ENCODE data around the gene F11R. TPM values are rescaled to one million over a fixed set of nuclear protein-coding genes. Genes with fewer than 3 reads are reported as not detected.

F11R gene
- total and polyA plus RNA-seq, 4 donors, result 25.8 to 80.4 (median 45.6) TPM

DNA sequence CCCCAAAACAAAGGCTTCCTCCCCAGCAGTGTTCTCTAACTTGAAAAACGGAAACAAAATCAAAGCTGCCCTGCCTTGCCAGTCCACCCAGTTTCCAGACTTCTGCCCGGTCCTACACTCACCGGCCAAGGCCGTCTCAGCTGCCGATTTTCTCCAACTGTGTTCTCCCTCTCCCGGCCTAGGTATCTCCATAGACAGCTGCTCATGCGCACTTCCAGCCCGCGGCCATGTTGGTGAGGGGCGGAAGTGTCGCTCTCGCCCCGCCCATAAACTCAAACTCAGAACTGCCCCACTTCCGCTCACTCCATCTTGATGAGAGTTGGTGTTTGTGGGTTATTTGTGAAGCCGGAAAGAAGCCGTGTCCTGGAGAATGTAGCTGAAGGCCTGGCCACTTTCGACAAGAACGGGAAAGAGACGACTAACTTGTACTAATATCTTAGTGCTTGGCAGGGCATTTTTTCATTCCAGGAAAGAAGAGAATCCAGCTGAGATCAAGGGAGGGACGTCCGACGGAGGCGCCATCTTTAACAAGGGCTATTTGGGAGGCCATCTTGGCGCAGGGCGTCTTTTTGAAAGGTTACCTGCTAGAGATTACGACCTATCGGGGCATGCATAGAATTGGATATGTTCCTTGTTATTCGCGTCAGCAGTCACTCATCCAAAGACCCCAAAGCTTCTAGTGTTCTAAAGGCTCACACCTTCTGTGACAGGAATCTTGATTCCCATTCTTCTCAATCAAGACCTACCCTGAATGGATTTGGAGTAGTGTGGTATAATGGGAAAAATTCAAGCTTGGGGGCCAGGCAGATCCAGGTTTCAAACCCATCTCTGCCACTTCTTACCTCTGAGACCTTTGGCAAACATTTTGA is 25.0 kb upstream of the F11R start, which contains the start of gene USF1:
Gene USF1, minus strand, starts transcription at position 242 of the 869 bp plus-strand sequence. CDS start 2,702 bp downstream, outside the sequence.
- Histone ChIP-seq H3K36me3 (ENCODE audit: control insufficient read depth in 4 of 4, insufficient read depth in 3 of 4, low read depth in 1 of 4, low read length in 3 of 4) (peaks cover 0 to 20% (median 19%) of the 10 kb centered on the region in 4 donors), H3K27ac (ENCODE audit: low read depth in 1 of 2, low read length in 2 of 2) (peak within 1 kb of the TSS; percentile 85 to 92), H3K9ac (ENCODE audit: low read depth in 1 of 2, low read length in 2 of 2) (peak within 1 kb of the TSS; percentile 85 to 96), H3K9me3 (ENCODE audit: control insufficient read depth in 4 of 4, low read length in 3 of 4) (peaks cover 0 to 7% (median 2%) of the 10 kb centered on the region in 4 donors), H3K27me3 (ENCODE audit: control insufficient read depth in 4 of 4, insufficient read depth in 4 of 4, low read length in 3 of 4) (no peaks in the 10 kb centered on the region), H3K4me3 (ENCODE audit: low read depth in 1 of 3, low read length in 3 of 3) (peak within 1 kb of the TSS; percentile 89 to 97 (median 91)), H3K4me1 (ENCODE audit: control insufficient read depth in 4 of 4, insufficient read depth in 4 of 4, low read length in 3 of 4) (peaks cover 3 to 19% (median 9%) of the 10 kb centered on the region in 4 donors)
- under 1% methylated on average over 29 of the region's 29 CpGs for WGBS
- DNase-seq (ENCODE audit: low spot score), result peak; percentile 96
- TF ChIP-seq EGR1 (IDR thresholded peaks at IDR 0.05; ENCODE audit: low read depth in 2 of 2), result peak; percentile 16 to 55
- TF ChIP-seq YY1 (IDR thresholded peaks at IDR 0.05), result peak; percentile 100
- peak; percentile 10 to 32 for TF ChIP-seq RAD21 (IDR thresholded peaks at IDR 0.05)
- peak; percentile 17 to 24 for TF ChIP-seq RXRA (IDR thresholded peaks at IDR 0.05)
- no peak for TF ChIP-seq CTCF (IDR thresholded peaks at IDR 0.05; ENCODE audit: low read depth, low read length, missing input control)
- no peak for TF ChIP-seq HNF4G (IDR thresholded peaks at IDR 0.05)
- peak; percentile 28 for TF ChIP-seq ATF3 (IDR thresholded peaks at IDR 0.05)
- no peak for TF ChIP-seq HNF4A (conservative IDR thresholded peaks at IDR 0.05)
- TF ChIP-seq, protein P1, sequence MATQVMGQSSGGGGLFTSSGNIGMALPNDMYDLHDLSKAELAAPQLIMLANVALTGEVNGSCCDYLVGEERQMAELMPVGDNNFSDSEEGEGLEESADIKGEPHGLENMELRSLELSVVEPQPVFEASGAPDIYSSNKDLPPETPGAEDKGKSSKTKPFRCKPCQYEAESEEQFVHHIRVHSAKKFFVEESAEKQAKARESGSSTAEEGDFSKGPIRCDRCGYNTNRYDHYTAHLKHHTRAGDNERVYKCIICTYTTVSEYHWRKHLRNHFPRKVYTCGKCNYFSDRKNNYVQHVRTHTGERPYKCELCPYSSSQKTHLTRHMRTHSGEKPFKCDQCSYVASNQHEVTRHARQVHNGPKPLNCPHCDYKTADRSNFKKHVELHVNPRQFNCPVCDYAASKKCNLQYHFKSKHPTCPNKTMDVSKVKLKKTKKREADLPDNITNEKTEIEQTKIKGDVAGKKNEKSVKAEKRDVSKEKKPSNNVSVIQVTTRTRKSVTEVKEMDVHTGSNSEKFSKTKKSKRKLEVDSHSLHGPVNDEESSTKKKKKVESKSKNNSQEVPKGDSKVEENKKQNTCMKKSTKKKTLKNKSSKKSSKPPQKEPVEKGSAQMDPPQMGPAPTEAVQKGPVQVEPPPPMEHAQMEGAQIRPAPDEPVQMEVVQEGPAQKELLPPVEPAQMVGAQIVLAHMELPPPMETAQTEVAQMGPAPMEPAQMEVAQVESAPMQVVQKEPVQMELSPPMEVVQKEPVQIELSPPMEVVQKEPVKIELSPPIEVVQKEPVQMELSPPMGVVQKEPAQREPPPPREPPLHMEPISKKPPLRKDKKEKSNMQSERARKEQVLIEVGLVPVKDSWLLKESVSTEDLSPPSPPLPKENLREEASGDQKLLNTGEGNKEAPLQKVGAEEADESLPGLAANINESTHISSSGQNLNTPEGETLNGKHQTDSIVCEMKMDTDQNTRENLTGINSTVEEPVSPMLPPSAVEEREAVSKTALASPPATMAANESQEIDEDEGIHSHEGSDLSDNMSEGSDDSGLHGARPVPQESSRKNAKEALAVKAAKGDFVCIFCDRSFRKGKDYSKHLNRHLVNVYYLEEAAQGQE (IDR thresholded peaks at IDR 0.05), result peak; percentile 74
- no peak for TF ChIP-seq JUND (IDR thresholded peaks at IDR 0.05)
- TF ChIP-seq FOXA2 (IDR thresholded peaks at IDR 0.05), result no peak
- TF ChIP-seq ZBTB33 (IDR thresholded peaks at IDR 0.05), result peak; percentile 70
- peak; percentile 48 for TF ChIP-seq NR2F2 (IDR thresholded peaks at IDR 0.05)
- peak; percentile 93 for TF ChIP-seq TAF1 (conservative IDR thresholded peaks at IDR 0.05)
- TF ChIP-seq SP1 (IDR thresholded peaks at IDR 0.05), result peak; percentile 5
- TF ChIP-seq FOXA1 (IDR thresholded peaks at IDR 0.05), result no peak
- peak; percentile 42 for TF ChIP-seq MAX (IDR thresholded peaks at IDR 0.05)
- peak; percentile 95 to 97 for TF ChIP-seq GABPA (IDR thresholded peaks at IDR 0.05 in 1 of 2, conservative IDR thresholded peaks at IDR 0.05 in 1 of 2)

Data from liver (tissue), 9 donors.